ENCODE data around the gene FIP1L1.

GRCh38 chr4:53478671-53479456, 101.4 kb downstream of the FIP1L1 start:
- no peak for TF ChIP-seq CTCF (IDR thresholded peaks at IDR 0.05; ENCODE audit: borderline replicate concordance, extremely low read depth, low read length, poor library complexity, severe bottlenecking)
- TF ChIP-seq EZH2 (IDR thresholded peaks at IDR 0.05; ENCODE audit: borderline replicate concordance, low read depth, low read length, severe bottlenecking): no peak

All from DND-41 (cell line).